Hematopoietic multipotent progenitor cell treated with erythropoietin and hydrocortisone succinate and interleukin-3 and kit ligand, for 15 days (in vitro differentiated cells): Measurements from ENCODE around the gene CXXC4.

ENCODE experiments used
- DNase-seq: peaks from one replicate; pipeline ENCODE4 v3.0.0-alpha.2; 2015; ENCODE audit warnings: low spot score

CXXC4 gene

GRCh38 chr4:104494822-104495559, at the start of gene CXXC4:
Gene CXXC4, minus strand, starts transcription at chr4:104494894. Its CDS starts 3,092 bp downstream, at chr4:104491802.
- DNase-seq = no peak

DNA sequence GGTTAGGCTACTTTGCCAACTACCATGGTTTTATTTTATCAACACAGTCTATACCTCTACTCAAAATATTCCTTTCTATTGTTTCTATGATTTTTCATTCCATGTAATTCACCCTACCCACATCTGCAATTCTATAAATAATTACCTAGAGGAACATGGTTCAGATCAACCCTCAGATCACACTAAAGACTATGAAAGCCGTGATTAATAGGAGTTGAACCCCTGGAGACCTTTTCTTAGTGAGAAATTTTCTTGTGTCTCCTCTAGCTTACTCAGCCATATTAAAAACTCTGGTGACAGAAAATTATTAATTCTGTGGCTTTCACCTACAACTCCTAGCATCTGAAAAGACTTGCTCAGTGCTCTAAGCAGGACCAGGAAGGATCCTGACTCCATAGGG, 38.5 kb upstream of the CXXC4 start:
- DNase-seq = no peak

DNA sequence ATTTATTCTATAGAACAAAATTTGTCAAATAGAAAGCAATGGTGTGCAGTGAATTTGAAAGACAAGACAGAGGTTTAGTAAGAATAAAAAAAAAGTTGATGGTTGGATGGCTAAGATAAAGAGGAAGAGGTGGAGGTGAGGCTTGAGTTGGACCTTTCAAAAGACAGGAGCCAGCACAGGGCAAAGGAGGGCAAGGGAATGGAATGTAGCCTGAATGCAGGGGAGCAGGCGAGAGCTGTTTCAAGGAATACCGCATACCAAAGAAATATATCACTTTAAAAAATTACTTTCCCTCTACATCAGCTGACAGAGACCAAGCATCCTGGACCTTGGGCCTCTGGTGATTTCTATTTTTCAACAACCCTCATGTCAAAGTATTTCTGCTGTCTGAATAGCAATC, 38.0 kb upstream of the CXXC4 start:
- DNase-seq = no peak

- DNase-seq = no peak
Measured at GRCh38 chr4:104531390-104531789, 36.7 kb upstream of the CXXC4 start.

DNA sequence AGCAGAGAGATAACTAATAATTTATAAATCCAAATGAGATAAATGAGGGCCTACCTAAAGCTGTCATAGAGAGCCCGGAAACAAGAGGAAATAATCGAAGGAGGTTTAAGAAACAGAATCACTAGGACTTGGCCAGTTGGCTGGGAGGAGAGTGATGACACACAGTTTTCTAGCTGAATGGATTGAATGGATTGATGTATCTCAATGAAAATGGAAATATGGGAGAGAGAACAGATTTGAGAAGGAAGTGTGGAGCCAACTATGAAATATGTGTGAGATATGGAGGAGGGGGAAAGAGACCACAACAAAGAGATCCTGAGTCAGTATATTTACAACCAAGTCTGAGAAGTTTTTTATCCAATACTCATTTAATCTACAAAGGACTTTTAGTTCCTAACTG, 35.7 kb upstream of the CXXC4 start:
- no peak for DNase-seq

DNA sequence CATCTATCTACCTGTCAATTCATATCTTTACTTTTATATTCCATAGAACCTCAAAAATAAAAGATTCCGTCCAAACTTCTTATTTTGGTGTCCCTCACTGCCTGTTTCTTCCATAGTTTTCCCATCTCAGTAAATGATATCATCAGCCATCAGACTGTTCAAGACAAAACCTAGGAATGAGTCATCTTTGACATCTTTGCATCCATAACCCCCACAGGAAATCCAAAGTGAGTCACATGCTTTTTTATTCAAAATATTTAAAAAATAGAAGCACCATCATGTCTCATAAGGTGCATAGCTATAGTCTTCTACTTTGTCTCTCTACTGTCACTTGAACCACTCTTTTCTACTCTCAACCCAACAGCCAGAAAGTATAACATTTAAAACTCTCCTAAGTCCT, 29.9 kb upstream of the CXXC4 start:
- no peak for DNase-seq

- no peak for DNase-seq
Measured at GRCh38 chr4:104524026-104524425, 29.3 kb upstream of the CXXC4 start.

DNA sequence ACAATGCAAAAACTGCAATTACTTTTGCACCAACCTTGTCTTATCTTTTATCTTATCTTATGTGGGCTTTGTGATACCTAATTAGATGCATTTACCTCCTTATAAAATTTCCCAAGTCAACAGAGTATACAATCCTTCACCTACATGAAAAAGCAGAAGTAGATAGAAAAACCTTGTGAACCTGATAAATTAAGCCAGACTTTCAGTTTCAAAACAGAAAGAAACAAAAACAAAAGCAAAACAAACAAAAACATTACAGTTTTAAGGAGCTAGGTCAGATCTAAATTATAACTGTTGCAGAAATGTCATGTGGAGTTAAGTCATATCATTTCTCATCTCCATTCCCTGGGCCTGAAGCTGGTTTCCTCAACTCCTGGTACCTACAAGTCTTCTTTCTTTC, 24.9 kb upstream of the CXXC4 start:
- DNase-seq = no peak

DNA sequence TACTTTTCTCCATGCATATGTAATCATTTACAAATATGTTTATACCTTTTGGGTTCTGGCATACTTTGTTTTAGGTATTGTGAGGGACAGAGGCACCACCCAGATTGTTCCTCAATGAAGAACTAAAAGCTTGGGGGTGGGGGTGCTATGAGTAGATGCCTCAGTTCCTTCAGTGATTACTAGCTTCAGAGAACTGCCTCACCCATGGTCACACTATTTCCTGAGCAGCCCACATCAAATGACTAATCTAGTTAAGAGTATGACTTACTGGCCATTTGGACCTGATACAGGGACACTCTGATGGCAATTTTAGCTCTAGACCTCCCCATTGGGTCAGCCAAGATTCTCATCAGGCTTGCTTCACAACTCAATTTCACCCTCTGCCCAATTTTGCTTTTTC, 22.2 kb upstream of the CXXC4 start:
- no peak for DNase-seq

- DNase-seq = no peak
Measured at GRCh38 chr4:104508224-104508623, 13.5 kb upstream of the CXXC4 start.

DNA sequence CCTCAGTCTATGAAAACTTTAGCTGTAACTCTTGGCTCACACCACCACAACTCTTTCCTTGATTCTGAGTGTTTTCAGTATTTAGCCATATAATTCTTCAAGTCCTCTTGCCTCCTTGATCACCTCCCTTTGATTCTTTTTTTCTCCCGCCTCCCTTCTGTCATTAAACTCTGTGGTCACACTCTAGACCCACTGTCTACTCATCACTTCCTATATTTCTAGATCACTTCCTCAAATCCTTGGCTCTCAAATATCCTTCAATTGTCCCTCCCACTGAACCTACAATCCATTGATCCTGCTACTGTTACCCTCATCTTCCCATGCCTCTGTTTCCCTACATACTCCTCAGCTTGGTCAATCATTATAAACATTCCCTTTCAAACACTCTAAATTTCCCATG, 12.4 kb upstream of the CXXC4 start:
- DNase-seq = no peak

- DNase-seq = no peak
Measured at GRCh38 chr4:104504536-104504935, 9.8 kb upstream of the CXXC4 start.

DNA sequence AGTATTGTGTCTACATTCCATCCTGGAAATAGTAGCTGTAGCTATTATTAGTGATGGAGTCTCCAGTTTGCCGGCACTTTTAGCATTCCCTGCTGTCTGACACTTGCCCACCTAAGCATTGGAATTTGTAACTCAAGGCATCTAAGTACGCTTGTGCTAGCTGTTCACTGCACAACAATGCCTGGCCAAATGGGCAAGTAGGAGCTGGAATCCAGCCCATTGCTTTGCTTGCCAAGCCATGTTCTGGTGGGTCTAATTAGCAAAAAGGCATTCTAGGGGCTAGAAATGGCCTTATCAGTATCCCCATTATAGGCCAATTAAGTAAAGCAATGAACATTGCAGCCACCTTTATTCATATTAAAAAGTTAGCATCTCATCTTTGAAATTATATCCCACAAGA, 7.8 kb upstream of the CXXC4 start:
- no peak for DNase-seq

GRCh38 chr4:104501290-104501689, 6.6 kb upstream of the CXXC4 start:
- DNase-seq = no peak

- no peak for DNase-seq
Measured at GRCh38 chr4:104500442-104500841, 5.7 kb upstream of the CXXC4 start.

- DNase-seq = no peak
Measured at GRCh38 chr4:104494185-104494584, 509 bp downstream of the CXXC4 start.

DNA sequence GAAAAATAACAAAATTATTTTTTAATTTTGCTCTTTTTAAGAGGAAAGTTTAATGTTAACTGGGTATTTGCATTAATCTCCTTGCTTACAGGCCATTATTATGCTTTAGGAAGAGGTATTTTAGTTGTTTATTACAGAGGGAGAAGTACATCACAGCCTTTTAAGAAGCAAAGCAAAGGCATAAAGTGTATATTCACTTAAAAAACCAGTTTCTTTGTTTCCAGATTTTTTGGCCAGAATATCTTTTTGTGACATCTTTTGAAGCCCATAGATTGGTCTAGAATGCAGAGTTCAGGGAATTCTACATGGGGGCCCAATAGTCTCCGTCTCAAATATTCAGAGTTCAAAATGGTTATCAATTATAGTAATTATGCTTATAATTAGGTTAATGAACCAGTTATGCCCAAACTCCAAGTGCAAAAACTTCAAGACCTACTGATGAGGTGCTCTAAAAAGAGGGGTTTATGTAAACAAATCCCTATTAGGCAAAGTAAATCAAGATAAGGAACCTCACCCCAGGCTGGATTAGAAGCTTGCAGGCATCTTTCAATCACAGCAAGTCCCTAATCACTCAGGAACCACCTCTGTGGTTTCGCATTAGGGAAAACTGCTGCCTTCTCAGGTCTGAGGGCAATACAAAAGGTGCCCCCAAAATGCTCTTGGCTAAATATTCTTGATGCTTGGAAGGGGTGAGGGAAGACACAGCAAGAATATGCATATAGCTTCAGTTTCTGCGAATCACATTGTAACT, 1.4 kb downstream of the CXXC4 start:
- no peak for DNase-seq

DNA sequence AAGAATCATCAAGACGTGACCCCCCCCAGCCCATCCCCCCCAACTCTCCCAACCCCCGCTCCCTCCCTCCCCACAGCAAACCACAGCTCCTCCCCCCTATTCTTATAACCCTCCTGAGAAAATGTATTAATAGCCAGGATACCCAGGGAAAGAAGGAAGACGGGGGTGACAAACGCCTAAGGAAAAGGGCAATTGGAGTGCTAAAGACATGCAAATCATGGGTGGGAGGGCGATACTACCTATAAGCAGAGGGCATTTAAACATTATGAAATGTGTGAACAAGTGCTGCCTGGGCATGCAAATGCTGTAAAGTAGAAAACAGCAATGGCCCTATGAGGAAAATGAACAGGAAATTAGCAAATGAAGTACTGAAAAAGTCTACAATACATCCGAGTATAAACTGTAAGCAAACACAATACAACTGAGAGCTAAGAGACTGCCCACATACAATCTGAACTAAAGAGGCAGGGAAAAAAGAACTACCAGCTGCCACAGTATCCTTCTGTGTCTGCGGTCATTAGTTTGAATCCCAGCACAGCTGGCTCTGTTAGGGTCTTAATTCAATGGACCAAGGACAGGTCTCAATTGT, 2.4 kb downstream of the CXXC4 start:
- no peak for DNase-seq

DNA sequence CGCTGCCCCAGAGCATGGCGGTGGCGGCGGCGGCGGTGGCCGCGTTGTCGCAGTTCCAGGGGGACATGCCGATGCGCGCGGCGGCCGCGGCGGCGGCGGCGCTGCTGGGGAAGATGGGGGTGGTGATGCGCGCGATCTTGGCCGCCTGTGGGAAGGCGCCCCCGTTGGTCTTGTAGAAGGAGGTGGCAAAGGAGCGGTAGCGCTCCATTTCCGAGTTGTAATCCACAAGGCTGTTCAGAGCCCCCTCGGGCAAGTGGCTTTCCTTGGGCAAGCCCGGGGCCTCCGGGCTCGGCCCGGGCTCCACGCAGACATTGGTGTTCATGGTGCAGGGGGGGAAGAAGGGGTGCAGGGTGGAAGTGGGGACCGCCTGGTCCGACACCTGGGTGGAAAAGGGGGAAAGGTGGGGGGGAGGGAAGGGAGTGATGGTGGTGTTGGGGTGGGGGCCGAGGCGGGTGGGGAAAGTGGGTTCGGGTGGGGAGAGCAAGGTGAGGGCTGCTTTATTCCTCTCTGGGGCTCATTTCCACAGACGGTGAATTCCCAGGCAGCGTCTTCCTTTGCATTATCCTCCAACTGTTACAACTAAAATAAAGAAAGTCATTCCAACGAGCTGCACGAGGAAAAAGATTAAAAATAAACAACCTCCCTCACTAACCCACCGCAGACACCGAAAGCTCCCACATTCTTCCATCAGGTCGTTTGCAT, 3.1 kb downstream of the CXXC4 start:
- no peak for DNase-seq

- DNase-seq = no peak
Measured at GRCh38 chr4:104490770-104491480, 3.8 kb downstream of the CXXC4 start.

- DNase-seq = no peak
Measured at GRCh38 chr4:104490096-104490769, 4.5 kb downstream of the CXXC4 start.

DNA sequence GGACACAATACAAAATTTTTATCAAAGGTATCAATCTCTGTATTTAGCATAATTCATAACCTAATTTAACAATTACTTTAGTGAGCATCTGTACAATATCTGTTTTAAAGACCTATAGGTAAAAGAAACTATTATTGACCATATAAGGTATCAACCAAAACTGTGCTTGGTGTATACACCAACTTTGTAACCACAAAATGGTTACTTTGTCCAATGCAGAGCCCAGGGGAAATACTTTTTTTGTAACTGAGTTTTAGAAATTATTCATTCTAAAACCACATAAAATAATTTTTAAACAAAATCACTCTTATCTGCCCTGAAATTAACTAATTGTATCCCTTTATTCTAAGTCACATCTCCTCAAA, 5.0 kb downstream of the CXXC4 start:
- no peak for DNase-seq
